NOMO-1 (cell line): ENCODE measurements around the gene ETDC.
A peak's percentile ranks its signal among the peaks of the same experiment; 100 is the strongest.

Experiments used
- DNase-seq, 2 experiments: peaks; one replicate each; lab custom pipeline; 2025; ENCODE audit not compliant: unreplicated experiment in 2 of 2; lab: John Stamatoyannopoulos, UW

Gene ETDC

DNA sequence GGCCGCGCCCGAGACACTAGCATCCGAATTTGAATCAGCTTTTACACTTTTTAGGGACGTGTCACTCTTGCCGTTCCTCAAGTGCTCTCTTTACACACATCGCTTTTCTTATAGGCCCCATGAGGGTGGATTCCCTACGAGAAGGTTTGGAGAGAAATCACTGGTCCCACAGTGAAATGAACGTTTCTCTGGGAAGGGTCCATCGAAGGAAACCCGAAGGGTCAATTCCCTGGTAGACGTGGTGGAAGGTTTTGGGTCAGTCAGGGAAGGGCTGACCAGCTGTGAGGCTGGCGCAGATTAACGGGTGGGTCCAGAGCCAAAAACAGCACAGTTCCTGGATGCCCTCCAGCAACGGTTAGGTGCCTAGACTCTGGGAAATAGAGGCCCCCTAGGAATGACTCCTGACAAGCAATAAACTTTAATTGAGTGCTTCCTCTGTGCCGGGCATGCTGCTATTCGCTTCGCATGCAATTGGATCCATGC, 35.9 kb downstream of the ETDC start:
- no peak for DNase-seq

DNA sequence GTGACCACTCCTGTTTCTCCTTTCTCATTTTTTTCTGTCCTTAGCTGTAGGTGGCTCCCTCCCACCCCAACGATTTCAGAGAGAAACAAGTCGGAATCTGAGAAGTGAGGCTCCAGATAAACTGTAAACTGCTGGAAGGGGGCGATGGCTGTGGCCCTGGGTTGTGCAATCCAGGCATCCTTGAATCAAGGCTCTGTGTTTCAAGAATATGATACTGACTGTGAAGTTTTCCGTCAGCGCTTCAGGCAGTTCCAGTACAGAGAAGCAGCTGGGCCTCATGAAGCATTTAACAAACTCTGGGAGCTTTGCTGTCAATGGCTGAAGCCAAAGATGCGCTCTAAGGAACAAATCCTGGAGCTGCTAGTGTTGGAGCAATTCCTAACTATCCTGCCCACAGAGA, 37.7 kb downstream of the ETDC start:
- DNase-seq: peak in 1 of 2 experiments; percentile 1

DNA sequence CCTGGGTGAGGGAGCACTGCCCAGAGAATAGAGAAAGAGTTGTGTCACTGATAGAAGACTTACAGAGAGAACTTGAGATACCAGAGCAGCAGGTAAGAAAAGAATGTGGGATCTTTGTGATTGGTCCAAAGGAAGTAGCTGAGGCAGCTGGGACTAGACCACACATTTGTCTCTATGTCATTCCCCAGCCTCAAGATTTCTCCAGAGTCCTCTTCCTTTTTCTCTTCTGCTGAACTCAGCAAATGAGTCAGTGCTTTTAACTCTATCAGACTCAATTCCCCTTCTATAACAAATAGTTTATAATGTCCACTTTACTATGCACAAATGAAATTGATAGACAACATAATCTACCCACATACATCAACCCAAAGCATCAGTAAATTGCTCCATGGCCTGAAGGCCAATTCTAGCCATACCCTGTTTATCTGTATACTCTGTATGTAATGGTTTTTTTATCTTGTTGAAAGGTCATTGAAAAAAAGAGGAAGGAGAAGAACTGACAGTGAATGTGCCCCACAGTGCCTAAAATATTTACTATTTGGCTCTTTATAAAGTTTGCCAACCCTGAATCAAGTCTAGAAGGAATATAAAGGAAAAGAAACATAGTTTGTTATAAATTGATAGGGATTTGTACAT, 38.2 kb downstream of the ETDC start:
- DNase-seq: peak in 1 of 2 experiments; percentile 45

DNA sequence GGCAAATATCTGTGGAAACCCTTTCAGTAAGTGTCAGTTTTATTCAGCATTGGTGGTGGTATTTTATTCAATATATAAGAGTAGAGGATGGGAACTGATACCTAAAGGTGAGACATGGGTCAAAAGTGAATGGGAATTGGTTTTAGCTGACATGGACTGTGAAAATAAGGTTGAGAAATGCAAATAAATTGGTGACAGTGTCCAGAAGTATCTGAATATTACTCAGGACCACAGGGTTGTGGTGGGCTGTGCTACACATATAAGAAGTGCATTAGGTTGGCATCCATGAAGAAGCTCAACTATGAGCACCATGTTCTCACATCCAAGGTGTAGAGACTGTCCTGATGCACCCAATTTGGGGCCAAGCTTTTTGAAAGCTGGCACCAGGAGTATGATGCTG, 45.0 kb downstream of the ETDC start:
- no peak for DNase-seq
